C4-2B (cell line): ENCODE results near the gene B3GLCT.

ENCODE experiments used
- ZFX ChIP-seq: fragments of 450-650 bp; IDR thresholded peaks from 2 replicates; pipeline ENCODE4 v1.6.1; 2017
- TF ChIP-seq, protein P1 (sequence below): fragments of 450-650 bp; conservative IDR thresholded peaks from 2 replicates; pipeline ENCODE4 v1.5.1; 2017; ENCODE audit warnings: mild to moderate bottlenecking

DNA sequence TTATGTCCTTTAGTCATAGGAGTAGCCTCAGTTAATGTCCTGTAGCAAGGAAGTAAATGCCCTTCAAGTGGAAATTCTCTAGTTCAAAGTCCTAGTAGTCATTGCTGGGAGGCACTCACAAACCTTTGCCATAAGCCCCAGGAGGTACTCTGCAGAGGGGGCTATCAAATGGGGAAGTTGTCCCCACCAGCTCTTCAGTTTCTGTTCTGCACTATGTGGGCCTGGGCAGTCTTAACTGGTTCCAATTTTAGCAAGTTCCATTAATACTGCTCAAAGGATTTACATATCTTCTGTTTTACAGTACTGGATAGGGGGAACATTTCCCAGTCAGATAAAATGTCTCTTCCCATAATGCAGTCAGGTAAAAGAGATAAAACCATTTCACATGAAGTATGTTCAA lies 101.3 kb downstream of the B3GLCT start:
- TF ChIP-seq, protein P1, sequence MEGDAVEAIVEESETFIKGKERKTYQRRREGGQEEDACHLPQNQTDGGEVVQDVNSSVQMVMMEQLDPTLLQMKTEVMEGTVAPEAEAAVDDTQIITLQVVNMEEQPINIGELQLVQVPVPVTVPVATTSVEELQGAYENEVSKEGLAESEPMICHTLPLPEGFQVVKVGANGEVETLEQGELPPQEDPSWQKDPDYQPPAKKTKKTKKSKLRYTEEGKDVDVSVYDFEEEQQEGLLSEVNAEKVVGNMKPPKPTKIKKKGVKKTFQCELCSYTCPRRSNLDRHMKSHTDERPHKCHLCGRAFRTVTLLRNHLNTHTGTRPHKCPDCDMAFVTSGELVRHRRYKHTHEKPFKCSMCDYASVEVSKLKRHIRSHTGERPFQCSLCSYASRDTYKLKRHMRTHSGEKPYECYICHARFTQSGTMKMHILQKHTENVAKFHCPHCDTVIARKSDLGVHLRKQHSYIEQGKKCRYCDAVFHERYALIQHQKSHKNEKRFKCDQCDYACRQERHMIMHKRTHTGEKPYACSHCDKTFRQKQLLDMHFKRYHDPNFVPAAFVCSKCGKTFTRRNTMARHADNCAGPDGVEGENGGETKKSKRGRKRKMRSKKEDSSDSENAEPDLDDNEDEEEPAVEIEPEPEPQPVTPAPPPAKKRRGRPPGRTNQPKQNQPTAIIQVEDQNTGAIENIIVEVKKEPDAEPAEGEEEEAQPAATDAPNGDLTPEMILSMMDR, result no peak
- no peak for TF ChIP-seq ZFX
